Measurements from ENCODE around the gene MMP23B. TPM values are rescaled to one million over a fixed set of nuclear protein-coding genes. Genes with fewer than 3 reads are reported as not detected.
"Not testable (repeated sequence)": the region's sequence is repeated elsewhere in the genome, so short reads cannot be mapped to it uniquely, and the experiment has no call there.

MMP23B gene
- total and polyA plus RNA-seq, 7 donors: 1.8 to 58.7 (median 3.6) TPM

- intact Hi-C loops (cut with DNase I): no loop called here
- H3K4me3 ChIP-seq: no peak overlapping the region
- DNase-seq: peak; percentile 60
- no peak overlapping the region for H3K27ac ChIP-seq
- TF ChIP-seq EP300 (IDR thresholded peaks at IDR 0.05): no peak
- TF ChIP-seq POLR2A (IDR thresholded peaks at IDR 0.05): no peak
- TF ChIP-seq POLR2AphosphoS5 (IDR thresholded peaks at IDR 0.05): no peak
- no peak for TF ChIP-seq CTCF (IDR thresholded peaks at IDR 0.05)
- no peaks in the 10 kb centered on the region for H3K27me3 ChIP-seq
- no peaks in the 10 kb centered on the region for H3K9me3 ChIP-seq
- H3K4me1 ChIP-seq: no peaks in the 10 kb centered on the region
- 94 to 96% methylated on average over 24 of the region's 24 CpGs for WGBS, 2 donors
- H3K36me3 ChIP-seq: peaks cover 5 to 75% (median 38%) of the 10 kb centered on the region in 4 donors
These were observed 38.9 kb downstream of the MMP23B start for GRCh38 chr1:1670866-1671265.

GRCh38 chr1:1671365-1672119 lies 39.6 kb downstream of the MMP23B start:
- H3K4me1 ChIP-seq: no peaks in the 10 kb centered on the region
- H3K36me3 ChIP-seq: peaks cover 1 to 68% (median 32%) of the 10 kb centered on the region in 4 donors
- peak; percentile 53 for DNase-seq
- 88 to 92% methylated on average over 27 of the region's 27 CpGs for WGBS, 2 donors
- intact Hi-C loops (cut with DNase I): no loop called here
- no peaks in the 10 kb centered on the region for H3K27me3 ChIP-seq
- TF ChIP-seq CTCF (IDR thresholded peaks at IDR 0.05): no peak
- TF ChIP-seq EP300 (IDR thresholded peaks at IDR 0.05): no peak
- no peak for TF ChIP-seq POLR2AphosphoS5 (IDR thresholded peaks at IDR 0.05)
- no peak for TF ChIP-seq POLR2A (IDR thresholded peaks at IDR 0.05)
- no peaks in the 10 kb centered on the region for H3K9me3 ChIP-seq
- no peak overlapping the region for H3K27ac ChIP-seq
- H3K4me3 ChIP-seq: no peak overlapping the region

GRCh38 chr1:1672181-1672965 lies 40.4 kb downstream of the MMP23B start:
- H3K27me3 ChIP-seq: no peaks in the 10 kb centered on the region
- TF ChIP-seq EP300 (IDR thresholded peaks at IDR 0.05): no peak
- no peak for TF ChIP-seq CTCF (IDR thresholded peaks at IDR 0.05)
- no peak for TF ChIP-seq POLR2AphosphoS5 (IDR thresholded peaks at IDR 0.05)
- no peak for TF ChIP-seq POLR2A (IDR thresholded peaks at IDR 0.05)
- WGBS, 2 donors: 94 to 95% methylated on average over 25 of the region's 25 CpGs
- intact Hi-C loops (cut with DNase I): no loop called here
- H3K4me3 ChIP-seq: no peak overlapping the region
- peaks cover 0 to 65% (median 29%) of the 10 kb centered on the region in 4 donors for H3K36me3 ChIP-seq
- H3K4me1 ChIP-seq: no peaks in the 10 kb centered on the region
- no peak overlapping the region for H3K27ac ChIP-seq
- no peaks in the 10 kb centered on the region for H3K9me3 ChIP-seq
- DNase-seq: peak; percentile 49

GRCh38 chr1:1674806-1675205 lies 42.8 kb downstream of the MMP23B start:
- WGBS, 2 donors: 79 to 87% methylated on average over 20 to 21 of the region's 21 CpGs
- intact Hi-C loops (cut with DNase I); H3K27ac ChIP-seq; H3K4me3 ChIP-seq; H3K27me3 ChIP-seq; H3K9me3 ChIP-seq: not testable (repeated sequence)
- Histone ChIP-seq H3K36me3 (peaks cover 0 to 41% (median 17%) of the 10 kb centered on the region in 4 donors), H3K4me1 (peaks cover 0 to 13% (median 11%) of the 10 kb centered on the region in 4 donors)
- peak; percentile 48 for DNase-seq

- H3K9me3 ChIP-seq; H3K27ac ChIP-seq; H3K27me3 ChIP-seq; intact Hi-C loops (cut with DNase I); DNase-seq; H3K4me3 ChIP-seq: not testable (repeated sequence)
- Histone ChIP-seq H3K4me1 (peaks cover 0 to 13% (median 11%) of the 10 kb centered on the region in 4 donors), H3K36me3 (peaks cover 0 to 37% (median 16%) of the 10 kb centered on the region in 4 donors)
- WGBS, 2 donors: 91 to 94% methylated on average over 15 to 16 of the region's 18 CpGs
These were observed 43.2 kb downstream of the MMP23B start for GRCh38 chr1:1675218-1675617.

- H3K4me3 ChIP-seq; H3K27ac ChIP-seq; H3K9me3 ChIP-seq; H3K27me3 ChIP-seq; intact Hi-C loops (cut with DNase I): not testable (repeated sequence)
- 84 to 85% methylated on average over 5 to 11 of the region's 21 CpGs for WGBS, 2 donors
- peaks cover 0 to 13% (median 11%) of the 10 kb centered on the region in 4 donors for H3K4me1 ChIP-seq
- peak; percentile 4 for DNase-seq
- H3K36me3 ChIP-seq: peaks cover 0 to 28% (median 13%) of the 10 kb centered on the region in 4 donors
These were observed 44.1 kb downstream of the MMP23B start for GRCh38 chr1:1676087-1676486.

All from sigmoid colon (tissue), 7 donors.